Mucosa of rectum (tissue), 2 donors: ENCODE measurements around the gene UQCC2.

Experiments used
- H3K27ac ChIP-seq, 2 donors: one replicate each; pipeline ENCODE4 v1.7.0; 2013; ENCODE audit warnings: inconsistent platforms in 2 of 2, low read depth in 2 of 2, low read length in 2 of 2
- H3K27me3 ChIP-seq, 2 donors: one replicate each; pipeline ENCODE4 v1.7.0; 2013; ENCODE audit warnings: low read length in 2 of 2; ENCODE audit not compliant: control insufficient read depth in 2 of 2, insufficient read depth in 2 of 2
- H3K36me3 ChIP-seq, 2 donors: one replicate each; pipeline ENCODE4 v1.7.0; 2013; ENCODE audit warnings: low read length in 2 of 2; ENCODE audit not compliant: control insufficient read depth in 2 of 2, insufficient read depth in 2 of 2
- H3K4me1 ChIP-seq, 2 donors: one replicate each; pipeline ENCODE4 v1.7.0; 2013; ENCODE audit warnings: low read length in 2 of 2, mild to moderate bottlenecking in 1 of 2; ENCODE audit not compliant: control insufficient read depth in 2 of 2, insufficient read depth in 2 of 2
- H3K4me3 ChIP-seq, 2 donors: one replicate each; pipeline ENCODE4 v1.7.0; 2013; ENCODE audit warnings: low read length in 2 of 2
- H3K9ac ChIP-seq, 2 donors: one replicate each; pipeline ENCODE4 v1.7.0; 2013; ENCODE audit warnings: low read length in 2 of 2, low read depth in 1 of 2, mild to moderate bottlenecking in 1 of 2
- H3K9me3 ChIP-seq, 2 donors: one replicate each; pipeline ENCODE4 v1.7.0; 2013; ENCODE audit warnings: low read length in 2 of 2; ENCODE audit not compliant: control insufficient read depth in 2 of 2
- donor health status: healthy.
- donor health status: Normal muscosa, but diverticular disease.

UQCC2 gene

GRCh38 chr6:33677689-33678088 lies 33.8 kb downstream of the UQCC2 start:
- Histone ChIP-seq H3K27me3 (no peaks in the 10 kb centered on the region), H3K9ac (no peak overlapping the region), H3K27ac (no peak overlapping the region), H3K4me1 (no peaks in the 10 kb centered on the region), H3K36me3 (peaks cover 78 to 83% of the 10 kb centered on the region in 2 donors), H3K9me3 (no peaks in the 10 kb centered on the region), H3K4me3 (no peak overlapping the region)

- Histone ChIP-seq H3K9ac (no peak overlapping the region), H3K9me3 (no peaks in the 10 kb centered on the region), H3K4me1 (no peaks in the 10 kb centered on the region), H3K27ac (no peak overlapping the region), H3K4me3 (no peak overlapping the region), H3K27me3 (no peaks in the 10 kb centered on the region), H3K36me3 (peaks cover 78 to 79% of the 10 kb centered on the region in 2 donors)
Observed at GRCh38 chr6:33677143-33677660, 34.3 kb downstream of the UQCC2 start.

- H3K27ac ChIP-seq = no peak overlapping the region
- no peak overlapping the region for H3K4me3 ChIP-seq
- H3K9me3 ChIP-seq = no peaks in the 10 kb centered on the region
- H3K36me3 ChIP-seq = peaks cover 79 to 81% of the 10 kb centered on the region in 2 donors
- H3K9ac ChIP-seq = no peak overlapping the region
- H3K27me3 ChIP-seq = no peaks in the 10 kb centered on the region
- no peaks in the 10 kb centered on the region for H3K4me1 ChIP-seq
Observed at GRCh38 chr6:33676416-33677142, 34.9 kb downstream of the UQCC2 start.

- Histone ChIP-seq H3K36me3 (peaks cover 80 to 83% of the 10 kb centered on the region in 2 donors), H3K4me3 (no peak overlapping the region), H3K27me3 (no peaks in the 10 kb centered on the region), H3K9ac (no peak overlapping the region), H3K27ac (no peak overlapping the region), H3K9me3 (no peaks in the 10 kb centered on the region), H3K4me1 (no peaks in the 10 kb centered on the region)
Observed at GRCh38 chr6:33675968-33676367, 35.5 kb downstream of the UQCC2 start.

DNA sequence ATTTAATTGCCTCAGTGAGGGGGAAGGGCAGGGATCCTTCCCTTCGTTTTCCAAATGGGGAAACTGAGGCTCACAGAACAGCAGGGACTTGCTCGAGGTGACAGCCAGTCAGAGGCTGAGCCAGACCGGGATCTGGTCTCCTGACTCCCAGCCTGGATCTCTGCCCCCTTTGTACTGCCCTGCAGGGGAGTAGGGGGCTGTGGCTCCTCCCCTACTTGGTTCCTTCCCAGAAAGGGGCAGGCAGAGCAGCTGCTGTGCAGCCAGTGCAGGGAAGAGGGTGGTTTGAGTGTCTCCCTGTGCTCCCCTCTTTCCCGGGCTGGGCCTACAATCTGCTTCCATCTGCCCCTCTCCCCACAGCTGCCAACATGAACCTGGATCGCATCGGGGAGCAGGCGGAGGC lies 37.6 kb downstream of the UQCC2 start:
- Histone ChIP-seq H3K9me3 (no peaks in the 10 kb centered on the region), H3K9ac (no peak overlapping the region), H3K4me1 (peaks cover 0 to under 1% of the 10 kb centered on the region in 2 donors), H3K27ac (no peak overlapping the region), H3K4me3 (no peak overlapping the region), H3K27me3 (no peaks in the 10 kb centered on the region), H3K36me3 (peaks cover 79 to 86% of the 10 kb centered on the region in 2 donors)

- Histone ChIP-seq H3K4me1 (peaks cover 0 to 3% of the 10 kb centered on the region in 2 donors), H3K9ac (no peak overlapping the region), H3K27me3 (no peaks in the 10 kb centered on the region), H3K27ac (no peak overlapping the region), H3K9me3 (no peaks in the 10 kb centered on the region), H3K4me3 (no peak overlapping the region), H3K36me3 (peaks cover 81 to 86% of the 10 kb centered on the region in 2 donors)
Observed at GRCh38 chr6:33672808-33673207, 38.7 kb downstream of the UQCC2 start.

- Histone ChIP-seq H3K27ac (no peak overlapping the region), H3K4me1 (peaks cover 0 to 3% of the 10 kb centered on the region in 2 donors), H3K9me3 (no peaks in the 10 kb centered on the region), H3K9ac (no peak overlapping the region), H3K4me3 (no peak overlapping the region), H3K27me3 (no peaks in the 10 kb centered on the region), H3K36me3 (peaks cover 82 to 86% of the 10 kb centered on the region in 2 donors)
Observed at GRCh38 chr6:33671744-33672072, 39.8 kb downstream of the UQCC2 start.

GRCh38 chr6:33670971-33671743 lies 40.3 kb downstream of the UQCC2 start:
- Histone ChIP-seq H3K9ac (no peak overlapping the region), H3K9me3 (no peaks in the 10 kb centered on the region), H3K36me3 (peaks cover 78 to 86% of the 10 kb centered on the region in 2 donors), H3K27ac (no peak overlapping the region), H3K4me1 (peaks cover 0 to 3% of the 10 kb centered on the region in 2 donors), H3K4me3 (no peak overlapping the region), H3K27me3 (no peaks in the 10 kb centered on the region)

GRCh38 chr6:33670086-33670660 lies 41.3 kb downstream of the UQCC2 start:
- H3K27me3 ChIP-seq = no peaks in the 10 kb centered on the region
- no peak overlapping the region for H3K9ac ChIP-seq
- H3K9me3 ChIP-seq = no peaks in the 10 kb centered on the region
- no peak overlapping the region for H3K4me3 ChIP-seq
- peaks cover 0 to 3% of the 10 kb centered on the region in 2 donors for H3K4me1 ChIP-seq
- H3K36me3 ChIP-seq = peaks cover 79 to 85% of the 10 kb centered on the region in 2 donors
- H3K27ac ChIP-seq = no peak overlapping the region

- Histone ChIP-seq H3K4me1 (peaks cover 0 to 3% of the 10 kb centered on the region in 2 donors), H3K27ac (peak overlapping the region in 1 of 2 donors; percentile 16), H3K9me3 (no peaks in the 10 kb centered on the region), H3K9ac (no peak overlapping the region), H3K36me3 (peaks cover 83 to 84% of the 10 kb centered on the region in 2 donors), H3K27me3 (no peaks in the 10 kb centered on the region), H3K4me3 (no peak overlapping the region)
Observed at GRCh38 chr6:33668914-33669313, 42.6 kb downstream of the UQCC2 start.
